WTC11 (cell line): ENCODE data around the gene PTPRN2. TPM values are rescaled to one million over a fixed set of nuclear protein-coding genes. Genes with fewer than 3 reads are reported as not detected.

Experiments used
- ATAC-seq: fragments of 200-7000 bp; cut with Tn5 transposase; 2 replicates; pipeline ENCODE4 v1.10.0; 2021; ENCODE audit warnings: mild to moderate bottlenecking, moderate library complexity
- CTCF ChIA-PET: fragments of 300-600 bp; sonication (Branson Sonifier 250); formaldehyde crosslinking; loops from one replicate; lab custom pipeline; 2021; ENCODE audit warnings: antibody characterized with exemption; lab: Charles Lee
- POLR2A ChIA-PET: fragments of 350-600 bp; sonication (Branson Sonifier 250); formaldehyde crosslinking; loops from one replicate; lab custom pipeline; 2021; ENCODE audit warnings: antibody characterized with exemption; lab: Charles Lee
- DNase-seq: peaks from one replicate; pipeline ENCODE4 v3.0.0; 2021; ENCODE audit warnings: low spot score
- H3K27ac Mint-ChIP-seq: 2 replicates; pipeline ENCODE4 v1.8.0; 2021; ENCODE audit warnings: mixed read lengths
- H3K27me3 Mint-ChIP-seq: 2 replicates; pipeline ENCODE4 v1.8.0; 2021; ENCODE audit warnings: low read depth, mild to moderate bottlenecking, moderate library complexity, mixed read lengths
- H3K36me3 Mint-ChIP-seq: 2 replicates; pipeline ENCODE4 v1.8.0; 2021; ENCODE audit warnings: mixed read lengths
- H3K4me1 Mint-ChIP-seq: 2 replicates; pipeline ENCODE4 v1.8.0; 2022; ENCODE audit warnings: mixed read lengths
- H3K4me3 Mint-ChIP-seq: 2 replicates; pipeline ENCODE4 v1.8.0; 2021; ENCODE audit warnings: mild to moderate bottlenecking, moderate library complexity, mixed read lengths
- H3K9me3 Mint-ChIP-seq: 2 replicates; pipeline ENCODE4 v1.8.0; 2021; ENCODE audit warnings: mixed read lengths
- ETV6 ChIP-seq: sonication (generic); formaldehyde crosslinking; IDR thresholded peaks from 2 replicates; pipeline ENCODE4 v1.8.1; 2022; ENCODE audit warnings: mild to moderate bottlenecking, missing genetic modification reagents
- FOXJ3 ChIP-seq: sonication (generic); formaldehyde crosslinking; IDR thresholded peaks from 2 replicates; pipeline ENCODE4 v1.9.0; 2021; ENCODE audit warnings: missing genetic modification reagents, mild to moderate bottlenecking, borderline replicate concordance
- FOXK1 ChIP-seq: sonication (generic); formaldehyde crosslinking; IDR thresholded peaks from 2 replicates; pipeline ENCODE4 v1.8.0; 2022; ENCODE audit warnings: mild to moderate bottlenecking, moderate library complexity, missing genetic modification reagents
- MXD4 ChIP-seq: fragments of 250-450 bp; sonication (Bioruptor Pico); IDR thresholded peaks from 2 replicates; pipeline ENCODE4 v1.8.0; 2021; ENCODE audit warnings: mild to moderate bottlenecking, moderate library complexity, borderline replicate concordance
- MYBL2 ChIP-seq: sonication (generic); formaldehyde crosslinking; IDR thresholded peaks from 2 replicates; pipeline ENCODE4 v1.8.1; 2023; ENCODE audit warnings: mild to moderate bottlenecking, moderate library complexity, missing genetic modification reagents
- NFE2L1 ChIP-seq: sonication (generic); formaldehyde crosslinking; IDR thresholded peaks from 2 replicates; pipeline ENCODE4 v1.8.1; 2023; ENCODE audit warnings: missing genetic modification reagents
- NR1H2 ChIP-seq: sonication (generic); formaldehyde crosslinking; IDR thresholded peaks from 2 replicates; pipeline ENCODE4 v1.9.0; 2021; ENCODE audit warnings: mild to moderate bottlenecking, moderate library complexity, missing genetic modification reagents
- NR3C1 ChIP-seq: sonication (generic); formaldehyde crosslinking; conservative IDR thresholded peaks from 2 replicates; pipeline ENCODE4 v1.8.1; 2023; ENCODE audit warnings: low read depth, mild to moderate bottlenecking, missing genetic modification reagents
- SOX15 ChIP-seq: fragments of 250-450 bp; sonication (Bioruptor Pico); IDR thresholded peaks from 2 replicates; pipeline ENCODE4 v1.9.0; 2021; ENCODE audit warnings: mild to moderate bottlenecking
- TEAD1 ChIP-seq: sonication (generic); formaldehyde crosslinking; IDR thresholded peaks from 2 replicates; pipeline ENCODE4 v1.8.0; 2022; ENCODE audit warnings: mild to moderate bottlenecking, missing genetic modification reagents
- ZNF232 ChIP-seq: sonication (generic); formaldehyde crosslinking; IDR thresholded peaks from 2 replicates; pipeline ENCODE4 v1.8.0; 2022; ENCODE audit warnings: mild to moderate bottlenecking, missing genetic modification reagents
- ZNF423 ChIP-seq: fragments of 250-450 bp; sonication (Bioruptor Pico); IDR thresholded peaks from 2 replicates; pipeline ENCODE4 v2.1.2; 2022; ENCODE audit warnings: mild to moderate bottlenecking, moderate library complexity
- ZNF671 ChIP-seq: fragments of 250-450 bp; sonication (Bioruptor Pico); IDR thresholded peaks from 2 replicates; pipeline ENCODE4 v1.8.0; 2021; ENCODE audit warnings: mild to moderate bottlenecking
- total RNA-seq: library from RNA; stranded (reverse); gene quantifications from 3 replicates; pipeline ENCODE4 v1.2.3, GENCODE V29; 2021
- TF ChIP-seq, protein P1 (sequence below): fragments of 250-450 bp; sonication (Bioruptor Pico); IDR thresholded peaks from 2 replicates; pipeline ENCODE4 v1.9.0; 2021; ENCODE audit warnings: mild to moderate bottlenecking
- TF ChIP-seq, protein P2 (sequence below): sonication (generic); formaldehyde crosslinking; IDR thresholded peaks from 2 replicates; pipeline ENCODE4 v1.8.1; 2023; ENCODE audit warnings: mild to moderate bottlenecking, missing genetic modification reagents, moderate library complexity
- TF ChIP-seq, protein P3 (sequence below): fragments of 250-450 bp; sonication (Bioruptor Pico); IDR thresholded peaks from 2 replicates; pipeline ENCODE4 v1.9.0; 2021; ENCODE audit warnings: mild to moderate bottlenecking, borderline replicate concordance
- TF ChIP-seq, protein P4 (sequence below): fragments of 250-450 bp; sonication (Bioruptor Pico); IDR thresholded peaks from 2 replicates; pipeline ENCODE4 v1.9.0; 2021; ENCODE audit warnings: moderate library complexity, mild to moderate bottlenecking, inconsistent platforms, borderline replicate concordance
- TF ChIP-seq, protein P5 (sequence below): fragments of 250-450 bp; sonication (Bioruptor Pico); conservative IDR thresholded peaks from 2 replicates; pipeline ENCODE4 v1.9.0; 2021; ENCODE audit warnings: mild to moderate bottlenecking

PTPRN2 gene
- total RNA-seq, 1 experiment from 2014 or later = 4.7 TPM

DNA sequence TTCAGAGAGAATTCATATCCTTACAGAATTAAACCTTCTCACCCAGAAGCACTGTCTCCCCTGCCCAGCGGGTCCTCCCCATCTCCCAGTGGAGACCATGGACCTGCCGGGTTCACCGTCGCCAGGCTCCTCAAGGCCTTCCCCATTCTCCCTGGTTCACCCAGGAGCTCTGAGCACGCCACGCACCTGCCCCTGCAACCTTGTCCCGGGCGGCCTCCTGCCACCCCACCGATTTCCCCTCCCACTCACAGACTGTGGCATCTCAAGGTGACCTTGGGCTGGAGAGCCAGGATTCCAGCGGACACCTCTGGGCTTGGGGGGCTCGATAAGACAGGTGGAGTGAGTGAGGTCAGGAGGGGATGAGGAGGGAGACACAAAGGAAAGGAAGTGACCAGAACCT lies 135.3 kb downstream of the PTPRN2 start (continued):
- no peak for TF ChIP-seq MXD4 (CRISPR knock-in tag)
- TF ChIP-seq NR1H2 (CRISPR knock-in tag) = no peak
- no peak for TF ChIP-seq MYBL2 (CRISPR knock-in tag)
- TF ChIP-seq, protein P1, sequence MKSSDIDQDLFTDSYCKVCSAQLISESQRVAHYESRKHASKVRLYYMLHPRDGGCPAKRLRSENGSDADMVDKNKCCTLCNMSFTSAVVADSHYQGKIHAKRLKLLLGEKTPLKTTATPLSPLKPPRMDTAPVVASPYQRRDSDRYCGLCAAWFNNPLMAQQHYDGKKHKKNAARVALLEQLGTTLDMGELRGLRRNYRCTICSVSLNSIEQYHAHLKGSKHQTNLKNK (CRISPR knock-in tag) = no peak
- TF ChIP-seq, protein P2, sequence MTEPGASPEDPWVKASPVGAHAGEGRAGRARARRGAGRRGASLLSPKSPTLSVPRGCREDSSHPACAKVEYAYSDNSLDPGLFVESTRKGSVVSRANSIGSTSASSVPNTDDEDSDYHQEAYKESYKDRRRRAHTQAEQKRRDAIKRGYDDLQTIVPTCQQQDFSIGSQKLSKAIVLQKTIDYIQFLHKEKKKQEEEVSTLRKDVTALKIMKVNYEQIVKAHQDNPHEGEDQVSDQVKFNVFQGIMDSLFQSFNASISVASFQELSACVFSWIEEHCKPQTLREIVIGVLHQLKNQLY (CRISPR knock-in tag) = no peak
- TF ChIP-seq ZNF671 (CRISPR knock-in tag) = no peak
- no peak for TF ChIP-seq ZNF232 (CRISPR knock-in tag)
- TF ChIP-seq FOXJ3 (CRISPR knock-in tag) = no peak

DNA sequence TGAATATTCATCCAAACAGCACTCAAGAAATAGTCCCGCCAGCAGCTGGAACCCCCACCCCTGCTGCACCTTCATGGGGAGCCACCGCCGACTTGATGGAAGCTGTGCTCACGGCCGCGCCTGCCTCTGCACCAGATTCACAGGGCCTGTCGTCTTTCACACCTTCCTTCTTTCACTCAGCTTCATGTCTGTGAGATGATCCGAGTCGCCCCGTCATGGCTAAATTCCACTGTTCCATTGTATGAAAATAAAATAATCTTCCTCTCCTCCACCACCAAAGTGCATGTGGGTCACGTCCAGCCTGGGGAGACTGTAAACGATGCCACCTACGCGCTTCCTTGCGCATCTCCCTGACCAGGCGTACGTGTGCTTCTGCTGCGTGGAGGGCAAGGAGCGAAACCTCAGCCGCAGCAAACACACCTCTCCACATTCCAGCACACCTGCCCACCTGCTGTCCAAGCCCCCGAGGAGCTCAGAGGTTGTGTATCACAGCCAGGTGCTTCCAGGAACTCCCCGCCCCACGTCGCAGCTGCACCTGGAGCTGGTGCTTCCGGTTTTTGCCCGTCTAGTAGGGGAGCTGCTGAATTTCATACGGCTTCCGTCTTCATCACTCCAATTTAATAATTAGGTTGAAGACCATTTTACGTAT lies 137.0 kb downstream of the PTPRN2 start:
- POLR2A ChIA-PET = interaction anchor here (0.7 kb wide), 1 partner anchor 18 kb away, joined by 3 read pairs; no protein-coding TSS in a partner anchor
- peaks cover 8% of the 10 kb centered on the region for H3K9me3 Mint-ChIP-seq
- CTCF ChIA-PET = interaction anchor here (1.1 kb wide), 1 partner anchor 45 kb away, joined by 4 read pairs; no protein-coding TSS in a partner anchor
- TF ChIP-seq ETV6 (CRISPR knock-in tag) (no peak), NR3C1 (CRISPR knock-in tag) (no peak), FOXK1 (CRISPR knock-in tag) (0 out of 2 replicates have a peak, but pooled peaks have one; percentile 20), FOXJ3 (CRISPR knock-in tag) (no peak), SOX15 (CRISPR knock-in tag) (no peak), TEAD1 (peak; percentile 58; the same call in 1 of the 2 replicates), ZNF423 (CRISPR knock-in tag) (peak; percentile 58; the same call in 1 of the 2 replicates), NFE2L1 (no peak), MXD4 (CRISPR knock-in tag) (no peak)
- TF ChIP-seq, protein P1 (CRISPR knock-in tag) = no peak
- TF ChIP-seq, protein P3, sequence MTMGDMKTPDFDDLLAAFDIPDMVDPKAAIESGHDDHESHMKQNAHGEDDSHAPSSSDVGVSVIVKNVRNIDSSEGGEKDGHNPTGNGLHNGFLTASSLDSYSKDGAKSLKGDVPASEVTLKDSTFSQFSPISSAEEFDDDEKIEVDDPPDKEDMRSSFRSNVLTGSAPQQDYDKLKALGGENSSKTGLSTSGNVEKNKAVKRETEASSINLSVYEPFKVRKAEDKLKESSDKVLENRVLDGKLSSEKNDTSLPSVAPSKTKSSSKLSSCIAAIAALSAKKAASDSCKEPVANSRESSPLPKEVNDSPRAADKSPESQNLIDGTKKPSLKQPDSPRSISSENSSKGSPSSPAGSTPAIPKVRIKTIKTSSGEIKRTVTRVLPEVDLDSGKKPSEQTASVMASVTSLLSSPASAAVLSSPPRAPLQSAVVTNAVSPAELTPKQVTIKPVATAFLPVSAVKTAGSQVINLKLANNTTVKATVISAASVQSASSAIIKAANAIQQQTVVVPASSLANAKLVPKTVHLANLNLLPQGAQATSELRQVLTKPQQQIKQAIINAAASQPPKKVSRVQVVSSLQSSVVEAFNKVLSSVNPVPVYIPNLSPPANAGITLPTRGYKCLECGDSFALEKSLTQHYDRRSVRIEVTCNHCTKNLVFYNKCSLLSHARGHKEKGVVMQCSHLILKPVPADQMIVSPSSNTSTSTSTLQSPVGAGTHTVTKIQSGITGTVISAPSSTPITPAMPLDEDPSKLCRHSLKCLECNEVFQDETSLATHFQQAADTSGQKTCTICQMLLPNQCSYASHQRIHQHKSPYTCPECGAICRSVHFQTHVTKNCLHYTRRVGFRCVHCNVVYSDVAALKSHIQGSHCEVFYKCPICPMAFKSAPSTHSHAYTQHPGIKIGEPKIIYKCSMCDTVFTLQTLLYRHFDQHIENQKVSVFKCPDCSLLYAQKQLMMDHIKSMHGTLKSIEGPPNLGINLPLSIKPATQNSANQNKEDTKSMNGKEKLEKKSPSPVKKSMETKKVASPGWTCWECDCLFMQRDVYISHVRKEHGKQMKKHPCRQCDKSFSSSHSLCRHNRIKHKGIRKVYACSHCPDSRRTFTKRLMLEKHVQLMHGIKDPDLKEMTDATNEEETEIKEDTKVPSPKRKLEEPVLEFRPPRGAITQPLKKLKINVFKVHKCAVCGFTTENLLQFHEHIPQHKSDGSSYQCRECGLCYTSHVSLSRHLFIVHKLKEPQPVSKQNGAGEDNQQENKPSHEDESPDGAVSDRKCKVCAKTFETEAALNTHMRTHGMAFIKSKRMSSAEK = no peak
- TF ChIP-seq, protein P4, sequence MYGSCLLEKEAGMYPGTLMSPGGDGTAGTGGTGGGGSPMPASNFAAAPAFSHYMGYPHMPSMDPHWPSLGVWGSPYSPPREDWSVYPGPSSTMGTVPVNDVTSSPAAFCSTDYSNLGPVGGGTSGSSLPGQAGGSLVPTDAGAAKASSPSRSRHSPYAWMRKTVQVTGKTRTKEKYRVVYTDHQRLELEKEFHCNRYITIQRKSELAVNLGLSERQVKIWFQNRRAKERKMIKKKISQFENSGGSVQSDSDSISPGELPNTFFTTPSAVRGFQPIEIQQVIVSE = no peak
- TF ChIP-seq, protein P5, sequence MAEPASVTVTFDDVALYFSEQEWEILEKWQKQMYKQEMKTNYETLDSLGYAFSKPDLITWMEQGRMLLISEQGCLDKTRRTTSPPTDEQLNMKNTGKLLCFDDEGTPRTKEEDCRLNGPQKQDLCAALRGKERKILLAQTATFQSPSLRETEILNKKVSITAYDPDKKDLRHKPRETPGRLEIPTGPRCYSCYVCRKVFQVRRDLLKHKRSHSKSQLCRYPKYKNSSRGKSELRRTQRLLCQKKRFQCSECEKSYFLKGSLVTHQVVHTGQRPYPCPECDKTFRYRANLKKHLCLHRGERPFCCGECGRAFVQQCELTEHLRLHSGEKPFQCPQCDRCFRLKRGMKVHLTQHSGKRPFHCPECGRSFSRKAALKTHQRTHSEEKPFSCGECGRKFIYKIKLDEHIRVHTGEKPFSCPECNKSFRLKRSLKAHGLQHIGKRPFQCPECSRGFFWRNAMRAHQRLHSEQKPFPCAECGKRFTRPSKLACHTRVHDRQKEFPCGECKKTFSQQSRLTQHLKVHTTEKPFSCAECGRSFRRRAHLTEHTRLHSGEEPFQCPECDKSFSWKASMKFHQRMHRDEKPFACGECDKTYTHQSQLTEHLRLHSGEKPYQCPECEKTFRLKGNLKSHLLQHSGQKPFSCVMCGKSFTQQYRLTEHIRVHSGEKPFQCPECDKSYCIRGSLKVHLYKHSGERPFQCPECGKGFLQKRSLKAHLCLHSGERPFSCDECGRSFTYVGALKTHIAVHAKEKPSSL = no peak
- no peaks in the 10 kb centered on the region for H3K27me3 Mint-ChIP-seq
- peak overlapping the region; percentile 46; the same call in 1 of the 2 replicates for H3K27ac Mint-ChIP-seq
- ATAC-seq (peak; percentile 72), DNase-seq (no peak)
- H3K36me3 Mint-ChIP-seq = no peaks in the 10 kb centered on the region
- H3K4me3 Mint-ChIP-seq = no peak overlapping the region
- peaks cover 19% of the 10 kb centered on the region for H3K4me1 Mint-ChIP-seq
